Omental fat pad (tissue), 4 donors: ENCODE data around the gene ATAD3C. TPM values are rescaled to one million over a fixed set of nuclear protein-coding genes. Genes with fewer than 3 reads are reported as not detected.
A peak's percentile ranks its signal among the peaks of the same experiment; 100 is the strongest.
"Not testable (repeated sequence)": the region's sequence is repeated elsewhere in the genome, so short reads cannot be mapped to it uniquely, and the experiment has no call there.

ENCODE experiments used
- ATAC-seq: fragments of 150-250 bp; one replicate; pipeline ENCODE4 v1.9.1; 2016; ENCODE audit warnings: mild to moderate bottlenecking, moderate library complexity; ENCODE audit not compliant: low FRiP score
- DNase-seq: peaks from one replicate; pipeline ENCODE4 v3.0.0-alpha.2; 2019; ENCODE audit warnings: low spot score
- CTCF ChIP-seq, 3 donors: fragments of 450-650 bp; IDR thresholded peaks; one replicate each; pipeline ENCODE4 v1.5.1; 2016 to 2017; ENCODE audit warnings: antibody characterized with exemption in 3 of 3, mild to moderate bottlenecking in 3 of 3, moderate library complexity in 2 of 3
- total RNA-seq, 4 donors: library from RNA; depleted of rRNA; stranded (reverse); fragments of >200 nt; gene quantifications; one replicate each; pipeline ENCODE4 v1.1.0, GENCODE V29; 2016

ATAD3C gene
- total RNA-seq, 4 donors from 2014 or later = 0.69 to 3.5 (median 2.4) TPM; not detected in 1

DNA sequence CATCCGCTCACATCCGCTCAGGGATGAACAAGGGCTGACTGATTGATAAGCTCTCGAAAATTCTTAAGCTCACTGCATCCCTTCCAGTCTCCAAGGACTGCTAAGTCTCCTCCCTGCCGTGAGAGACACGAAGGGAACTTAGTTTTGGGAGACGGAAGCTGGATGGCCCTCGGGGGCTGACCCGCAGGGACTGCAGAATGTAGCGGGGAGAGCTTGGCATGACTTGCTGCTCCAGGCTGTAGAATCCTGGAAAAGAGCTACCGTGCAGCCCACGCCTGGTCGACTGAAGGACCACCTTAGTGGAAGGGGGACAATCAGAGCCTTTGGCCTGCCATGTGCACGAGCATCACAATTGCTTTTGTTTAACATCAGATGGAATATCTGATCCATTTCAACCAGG is 33.7 kb upstream of the ATAD3C start:
- ATAC-seq (no peak), DNase-seq (no peak)
- TF ChIP-seq CTCF (IDR thresholded peaks at IDR 0.05) = no peak

- not testable (repeated sequence) for DNase-seq, ATAC-seq
Measured at GRCh38 chr1:1417396-1417795, 32.1 kb upstream of the ATAD3C start.

GRCh38 chr1:1417825-1418463 is 31.5 kb upstream of the ATAD3C start:
- not testable (repeated sequence) for DNase-seq, ATAC-seq

DNA sequence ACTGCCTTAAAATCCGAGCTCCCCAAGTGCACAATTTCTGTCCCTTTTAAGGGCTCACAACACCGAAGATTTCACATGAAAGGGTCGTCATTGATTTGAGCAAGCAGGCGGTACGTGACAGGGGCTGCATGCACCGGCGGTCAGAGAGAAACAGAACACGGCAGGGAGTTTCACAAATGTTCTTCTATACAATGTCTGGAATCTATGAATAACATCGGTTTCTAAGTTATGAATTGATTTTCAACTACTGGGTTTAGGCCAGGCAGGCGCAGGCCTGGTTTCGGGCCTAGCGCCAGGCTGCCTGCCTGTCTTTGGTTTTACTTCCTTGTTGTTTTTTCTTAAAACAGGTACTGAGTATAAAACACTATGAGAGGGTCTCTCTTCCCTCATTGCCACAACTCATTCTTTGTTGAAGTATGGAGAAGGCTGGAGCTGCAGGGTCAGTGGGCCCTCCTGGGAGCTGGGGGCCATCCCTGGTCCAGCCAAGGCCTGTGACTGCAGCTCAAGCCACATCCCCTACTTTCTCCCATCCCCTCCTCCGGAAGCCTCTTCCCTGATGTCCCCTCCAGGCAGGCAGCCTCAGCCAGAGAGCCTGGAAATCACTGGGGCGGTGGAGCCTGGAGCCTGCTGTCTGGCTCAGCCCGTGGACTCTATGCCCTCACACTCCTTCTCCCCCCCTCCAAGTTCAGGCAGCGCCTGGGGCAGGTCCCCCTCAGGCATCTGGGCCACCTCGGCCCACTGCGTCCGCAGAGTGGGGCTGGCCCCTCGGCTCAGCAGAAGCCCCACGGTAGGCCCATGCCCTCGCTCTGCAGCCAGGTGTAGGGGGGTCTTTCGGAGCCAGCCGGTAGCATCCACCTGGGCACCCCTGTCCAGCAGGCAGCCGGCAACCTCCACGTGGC is 30.8 kb upstream of the ATAD3C start:
- no peak for DNase-seq
- no peak for ATAC-seq
- no peak for TF ChIP-seq CTCF (IDR thresholded peaks at IDR 0.05)

GRCh38 chr1:1419363-1419812 is 30.1 kb upstream of the ATAD3C start:
- ATAC-seq (no peak), DNase-seq (no peak)
- no peak for TF ChIP-seq CTCF (IDR thresholded peaks at IDR 0.05)

GRCh38 chr1:1419813-1420653 is 29.5 kb upstream of the ATAD3C start:
- no peak for TF ChIP-seq CTCF (IDR thresholded peaks at IDR 0.05)
- ATAC-seq (peak; percentile 84), DNase-seq (no peak)

DNA sequence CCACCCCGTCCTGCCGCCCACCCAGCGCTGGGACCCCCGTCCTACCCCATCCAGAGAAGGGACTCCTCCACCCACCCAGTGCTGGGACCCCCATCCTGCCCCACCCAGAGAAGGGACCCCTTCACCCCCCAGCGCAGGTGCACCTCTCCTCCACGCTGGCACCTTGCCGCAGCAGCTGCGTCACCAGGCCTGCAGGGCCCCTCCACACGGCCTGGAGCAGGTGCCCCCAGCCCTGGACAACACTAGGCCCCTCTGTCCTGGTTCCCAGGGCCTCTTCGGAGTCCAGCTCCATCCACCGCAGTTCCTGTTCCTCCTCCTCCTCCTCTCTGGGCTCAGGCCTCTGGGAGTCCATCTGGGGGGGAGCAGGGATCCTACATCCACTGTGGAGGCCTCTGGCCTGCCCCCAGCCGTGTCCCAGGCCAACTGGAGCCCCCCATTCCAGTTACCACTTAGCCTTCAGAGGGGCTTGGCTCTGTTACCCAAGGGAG is 28.8 kb upstream of the ATAD3C start:
- ATAC-seq (no peak), DNase-seq (no peak)
- no peak for TF ChIP-seq CTCF (IDR thresholded peaks at IDR 0.05)
